ENCODE measurements around the gene CTSC.

GRCh38 chr11:88383447-88383846 lies 45.9 kb upstream of the CTSC start:
- TF ChIP-seq CTCF (IDR thresholded peaks at IDR 0.05), result no peak
- TF ChIP-seq POLR2A (IDR thresholded peaks at IDR 0.05), result no peak
